Stimulated activated CD8-positive, alpha-beta memory T cell treated with anti-CD3 and anti-CD28 coated beads, Interleukin-12 subunit alpha, Interleukin-12 subunit beta, amount 100 ng/mL, for 1 hour (primary cell): ENCODE results near the gene HBE1.
"Not testable (repeated sequence)": the region's sequence is repeated elsewhere in the genome, so short reads cannot be mapped to it uniquely, and the experiment has no call there.

Experiments used
- DNase-seq: peaks from one replicate; pipeline ENCODE4 v3.0.0-alpha.2; 2020; ENCODE audit warnings: low read depth

Gene HBE1

DNA sequence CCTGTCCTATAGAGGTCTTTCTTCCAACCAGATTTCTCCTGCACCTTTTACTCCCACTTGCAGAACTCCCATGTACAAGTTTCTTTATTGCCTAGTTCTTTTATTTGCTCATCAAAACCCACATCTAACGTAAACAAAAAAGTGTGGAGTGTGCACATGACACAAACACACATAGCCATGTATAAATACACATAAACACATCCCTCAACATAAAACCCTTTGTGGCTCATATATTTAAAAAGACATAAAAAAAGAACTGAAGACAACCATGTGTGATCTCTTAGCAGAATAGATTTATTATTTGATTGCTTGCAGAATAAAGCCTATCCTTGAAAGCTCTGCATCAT, 16.9 kb downstream of the HBE1 start:
- no peak for DNase-seq

- DNase-seq, result no peak
Observed at GRCh38 chr11:5252192-5252918, 17.4 kb downstream of the HBE1 start.

GRCh38 chr11:5251746-5252145, 18.0 kb downstream of the HBE1 start:
- DNase-seq, result no peak

GRCh38 chr11:5250543-5251204, 19.1 kb downstream of the HBE1 start:
- DNase-seq, result no peak

DNA sequence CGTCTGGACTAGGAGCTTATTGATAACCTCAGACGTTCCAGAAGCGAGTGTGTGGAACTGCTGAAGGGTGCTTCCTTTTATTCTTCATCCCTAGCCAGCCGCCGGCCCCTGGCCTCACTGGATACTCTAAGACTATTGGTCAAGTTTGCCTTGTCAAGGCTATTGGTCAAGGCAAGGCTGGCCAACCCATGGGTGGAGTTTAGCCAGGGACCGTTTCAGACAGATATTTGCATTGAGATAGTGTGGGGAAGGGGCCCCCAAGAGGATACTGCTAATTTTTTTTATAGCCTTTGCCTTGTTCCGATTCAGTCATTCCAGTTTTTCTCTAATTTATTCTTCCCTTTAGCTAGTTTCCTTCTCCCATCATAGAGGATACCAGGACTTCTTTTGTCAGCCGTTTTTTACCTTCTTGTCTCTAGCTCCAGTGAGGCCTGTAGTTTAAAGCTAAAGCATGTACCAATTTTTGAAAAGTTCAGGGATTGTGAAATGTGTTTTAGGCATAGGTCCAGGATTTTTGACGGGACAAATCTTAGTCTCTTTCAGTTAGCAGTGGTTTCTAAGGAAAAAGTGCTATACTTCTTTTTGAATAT, 19.8 kb downstream of the HBE1 start, which contains the start of gene HBG1:
Gene HBG1, minus strand, starts transcription at position 51 of the 590 bp plus-strand sequence. CDS start 53 bp downstream, outside the sequence.
- DNase-seq, result not testable (repeated sequence)

- DNase-seq, result not testable (repeated sequence)
Observed at GRCh38 chr11:5248498-5248897, 21.2 kb downstream of the HBE1 start.

- DNase-seq, result no peak
Observed at GRCh38 chr11:5247472-5248192, 22.1 kb downstream of the HBE1 start.

GRCh38 chr11:5246772-5247471, 22.8 kb downstream of the HBE1 start:
- DNase-seq, result no peak

GRCh38 chr11:5245155-5245554, 24.6 kb downstream of the HBE1 start:
- DNase-seq, result no peak

- DNase-seq, result no peak
Observed at GRCh38 chr11:5243816-5244180, 25.9 kb downstream of the HBE1 start.

- DNase-seq, result no peak
Observed at GRCh38 chr11:5242933-5243815, 26.6 kb downstream of the HBE1 start.

- no peak for DNase-seq
Observed at GRCh38 chr11:5242208-5242607, 27.5 kb downstream of the HBE1 start.

- no peak for DNase-seq
Observed at GRCh38 chr11:5241458-5241857, 28.3 kb downstream of the HBE1 start.

DNA sequence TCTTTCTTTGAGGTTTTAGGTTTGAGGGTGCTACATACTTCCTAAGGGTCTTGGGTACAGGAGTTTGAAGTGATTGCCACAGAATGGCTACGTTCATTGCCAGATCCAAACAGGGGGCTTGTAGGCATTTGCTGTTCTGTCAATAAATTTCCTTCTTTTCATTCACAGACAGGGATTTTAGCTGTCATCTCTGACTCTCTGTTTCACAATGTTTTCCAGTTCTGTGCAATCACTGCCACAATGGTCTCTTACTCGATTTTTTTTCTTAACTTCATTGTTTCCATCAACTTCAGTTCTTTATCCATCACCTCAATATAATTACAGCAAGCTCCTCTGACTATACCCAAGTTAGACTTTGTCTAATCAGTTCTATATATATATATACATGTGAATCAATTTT, 29.3 kb downstream of the HBE1 start:
- DNase-seq, result no peak

- no peak for DNase-seq
Observed at GRCh38 chr11:5240056-5240455, 29.7 kb downstream of the HBE1 start.

DNA sequence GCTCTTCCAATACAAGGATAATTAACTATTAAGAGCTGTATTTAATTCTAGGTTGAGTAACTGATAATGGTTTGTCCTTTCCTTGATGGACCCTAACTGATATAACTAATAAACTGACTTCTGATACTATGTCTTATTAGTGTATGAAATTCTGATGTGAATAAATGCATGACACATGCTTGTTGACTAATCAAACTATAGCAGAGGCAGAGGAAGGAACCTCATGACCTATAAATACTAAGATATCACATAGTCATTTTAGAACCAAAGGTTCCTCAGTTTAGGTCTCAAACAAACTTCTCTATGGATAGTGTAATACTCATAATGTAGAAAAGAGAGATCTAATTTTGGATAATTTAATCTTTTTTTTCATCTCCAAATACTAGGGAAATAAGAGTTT, 30.7 kb downstream of the HBE1 start:
- DNase-seq, result no peak

DNA sequence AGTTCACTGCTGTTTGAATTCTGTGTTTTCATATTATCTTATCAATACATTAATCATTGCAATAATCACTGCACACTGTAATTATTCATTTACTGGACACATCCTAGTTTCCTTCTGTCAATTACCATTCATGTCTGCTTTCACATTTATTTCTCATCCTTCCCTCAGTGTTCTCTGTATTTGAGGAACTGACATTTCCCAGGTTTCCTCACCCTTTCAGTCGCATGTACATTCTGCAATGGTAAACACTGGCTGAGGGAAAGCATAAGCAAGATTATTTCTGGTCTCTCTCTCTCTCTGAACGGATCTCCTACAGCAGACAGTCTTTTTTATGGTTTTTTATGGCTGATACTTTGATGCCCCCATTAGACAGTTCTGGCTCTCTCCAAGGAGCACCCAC, 31.3 kb downstream of the HBE1 start:
- DNase-seq, result no peak

DNA sequence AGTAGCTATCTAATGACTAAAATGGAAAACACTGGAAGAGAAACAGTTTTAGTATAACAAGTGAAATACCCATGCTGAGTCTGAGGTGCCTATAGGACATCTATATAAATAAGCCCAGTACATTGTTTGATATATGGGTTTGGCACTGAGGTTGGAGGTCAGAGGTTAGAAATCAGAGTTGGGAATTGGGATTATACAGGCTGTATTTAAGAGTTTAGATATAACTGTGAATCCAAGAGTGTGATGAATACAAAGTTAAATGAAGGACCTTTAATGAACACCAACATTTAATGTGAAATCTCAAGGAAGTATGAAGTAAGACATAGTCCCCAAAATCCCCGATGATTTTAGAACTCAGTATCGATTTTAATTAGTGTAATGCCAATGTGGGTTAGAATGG, 32.3 kb downstream of the HBE1 start:
- DNase-seq, result no peak

- no peak for DNase-seq
Observed at GRCh38 chr11:5235364-5236095, 34.2 kb downstream of the HBE1 start.

DNA sequence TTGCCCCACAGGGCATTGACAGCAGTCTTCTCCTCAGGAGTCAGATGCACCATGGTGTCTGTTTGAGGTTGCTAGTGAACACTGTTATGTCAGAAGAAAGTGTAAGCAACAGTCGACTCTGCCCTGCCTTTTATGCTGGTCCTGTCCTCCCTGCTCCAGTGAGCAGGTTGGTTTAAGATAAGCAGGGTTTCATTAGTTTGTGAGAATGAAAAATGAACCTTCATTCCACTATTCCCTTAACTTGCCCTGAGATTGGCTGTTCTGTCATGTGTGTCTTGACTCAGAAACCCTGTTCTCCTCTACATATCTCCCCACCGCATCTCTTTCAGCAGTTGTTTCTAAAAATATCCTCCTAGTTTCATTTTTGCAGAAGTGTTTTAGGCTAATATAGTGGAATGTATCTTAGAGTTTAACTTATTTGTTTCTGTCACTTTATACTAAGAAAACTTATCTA, 35.3 kb downstream of the HBE1 start, which contains the start of gene HBD:
Gene HBD, minus strand, starts transcription at position 103 of the 454 bp plus-strand sequence. Its CDS starts 50 bp downstream, at position 53.
- no peak for DNase-seq
